Common myeloid progenitor, CD34-positive (primary cell): Measurements from ENCODE around the gene CFAP298. TPM values are rescaled to one million over a fixed set of nuclear protein-coding genes. Genes with fewer than 3 reads are reported as not detected.
"Not testable (repeated sequence)": the region's sequence is repeated elsewhere in the genome, so short reads cannot be mapped to it uniquely, and the experiment has no call there.

Experiments
- CTCF ChIA-PET: fragments of 350-600 bp; sonication (Branson Sonifier 250); formaldehyde crosslinking; loops from one replicate; lab custom pipeline; 2021; ENCODE audit warnings: antibody characterized with exemption; lab: Charles Lee
- POLR2A ChIA-PET: fragments of 350-600 bp; sonication (Branson Sonifier 250); formaldehyde crosslinking; loops from one replicate; lab custom pipeline; 2021; ENCODE audit warnings: antibody characterized with exemption; lab: Charles Lee
- DNase-seq, 3 donors: peaks; one replicate each; pipeline versions ENCODE4 v3.0.0 to v3.0.0-alpha.2; 2013
- H3K27ac ChIP-seq, 2 experiments: 1 replicate in 1 of 2; 2 replicates in 1 of 2; pipeline ENCODE4 v1.7.0; 2013; ENCODE audit warnings: inconsistent platforms in 2 of 2, low read length in 2 of 2, mild to moderate bottlenecking in 2 of 2, low read depth in 1 of 2, moderate library complexity in 1 of 2; ENCODE audit not compliant: severe bottlenecking in 2 of 2, insufficient read depth in 1 of 2, poor library complexity in 1 of 2
- H3K27me3 ChIP-seq, 5 experiments: replicated peaks in 2 of 5; 1 replicate in 3 of 5; 2 replicates in 2 of 5; pipeline versions ENCODE4 v1.6.1 to v1.7.0; 2013; ENCODE audit warnings: low read length in 4 of 5, mild to moderate bottlenecking in 2 of 5, moderate library complexity in 2 of 5, inconsistent platforms in 1 of 5; ENCODE audit not compliant: insufficient read depth in 5 of 5, control insufficient read depth in 4 of 5
- H3K36me3 ChIP-seq, 4 experiments: 1 replicate in 2 of 4; 2 replicates in 2 of 4; pipeline versions ENCODE4 v1.6.1 to v1.7.0; 2013; ENCODE audit warnings: low read length in 3 of 4, control low read depth in 1 of 4, mild to moderate bottlenecking in 1 of 4; ENCODE audit not compliant: control insufficient read depth in 4 of 4, insufficient read depth in 4 of 4
- H3K4me1 ChIP-seq, 4 experiments: 1 replicate in 3 of 4; 2 replicates in 1 of 4; pipeline versions ENCODE4 v1.6.1 to v1.7.1; 2013; ENCODE audit warnings: low read length in 3 of 4, mild to moderate bottlenecking in 3 of 4, control low read depth in 1 of 4, inconsistent platforms in 1 of 4, moderate library complexity in 1 of 4; ENCODE audit not compliant: control insufficient read depth in 4 of 4, insufficient read depth in 4 of 4; ENCODE audit errors: control extremely low read depth in 1 of 4
- H3K4me3 ChIP-seq, 7 experiments: 1 replicate in 4 of 7; 2 replicates in 3 of 7; pipeline versions ENCODE4 v1.5.1 to v1.7.0; 2013; ENCODE audit warnings: mild to moderate bottlenecking in 7 of 7, low read length in 6 of 7, moderate library complexity in 6 of 7, inconsistent platforms in 2 of 7, low read depth in 2 of 7, control low read depth in 1 of 7; ENCODE audit not compliant: insufficient read depth in 4 of 7, control insufficient read depth in 1 of 7; ENCODE audit errors: extremely low read depth in 1 of 7
- H3K9me3 ChIP-seq, 5 experiments: 1 replicate in 4 of 5; 2 replicates in 1 of 5; pipeline versions ENCODE4 v1.6.1 to v1.7.1; 2013; ENCODE audit warnings: low read length in 4 of 5, mild to moderate bottlenecking in 2 of 5, inconsistent platforms in 1 of 5, low read depth in 1 of 5, moderate library complexity in 1 of 5; ENCODE audit not compliant: control insufficient read depth in 4 of 5, insufficient read depth in 2 of 5; ENCODE audit errors: control extremely low read depth in 1 of 5
- WGBS: methylation state at CpG from one replicate; pipeline ENCODE4 v1.1.5; 2013; ENCODE audit not compliant: insufficient coverage; 5-methylcytosine and 5-hydroxymethylcytosine counted together
- polyA plus RNA-seq: library from polyadenylated mRNA; unstranded; fragments of 120-200 nt; gene quantifications from one replicate; pipeline ENCODE4 v1.2.1, GENCODE V29; 2013

CFAP298 gene
- polyA plus RNA-seq = 48.1 TPM

GRCh38 chr21:32612075-32612998 is at the start of gene CFAP298:
TSS of gene CFAP298 (minus strand) at chr21:32612377. CDS start at chr21:32612243, 134 bp downstream.
- ChIA-PET CTCF (interaction anchor here (0.9 to 3.9 kb wide), 3 partner anchors 11 to 210 kb away, joined by 3 to 19 read pairs (median 5); no protein-coding TSS in a partner anchor), POLR2A (interaction anchor here (1.1 kb wide), 1 partner anchor 10 kb away, joined by 4 read pairs; no protein-coding TSS in a partner anchor)
- 0% methylated on average over 80 of the region's 81 CpGs for WGBS

GRCh38 chr21:32661026-32661782 is 49.0 kb upstream of the CFAP298 start:
- H3K4me3 ChIP-seq, H3K27me3 ChIP-seq, CTCF ChIA-PET, POLR2A ChIA-PET, DNase-seq, H3K27ac ChIP-seq, H3K4me1 ChIP-seq: not testable (repeated sequence)
- H3K36me3 ChIP-seq = peaks cover 28 to 75% (median 51%) of the 10 kb centered on the region in 4 experiments
- peaks cover 3 to 41% (median 34%) of the 10 kb centered on the region in 5 experiments for H3K9me3 ChIP-seq
- 94% methylated on average over 11 of the region's 13 CpGs for WGBS

More at GRCh38 chr21:32612075-32612998, at the start of gene CFAP298:
- no peaks in the 10 kb centered on the region for H3K9me3 ChIP-seq
- no peaks in the 10 kb centered on the region for H3K27me3 ChIP-seq
- peak within 1 kb of the TSS; percentile 93 to 96 for H3K27ac ChIP-seq
- H3K4me3 ChIP-seq = peak within 1 kb of the TSS; percentile 87 to 98 (median 97)
- H3K4me1 ChIP-seq = peaks cover 0 to 22% (median 5%) of the 10 kb centered on the region in 4 experiments
- peaks cover 0 to 21% (median 12%) of the 10 kb centered on the region in 4 experiments for H3K36me3 ChIP-seq
- DNase-seq = peak; percentile 93 to 97 (median 96)

- ChIA-PET CTCF (interaction anchor here (1.1 kb wide), 1 partner anchor 167 kb away, joined by 4 read pairs; no protein-coding TSS in a partner anchor), POLR2A (no interaction called here)
- Histone ChIP-seq H3K9me3 (peaks cover 0 to 19% (median 14%) of the 10 kb centered on the region in 5 experiments), H3K27ac (no peak overlapping the region), H3K4me3 (no peak overlapping the region), H3K4me1 (no peaks in the 10 kb centered on the region), H3K27me3 (no peaks in the 10 kb centered on the region), H3K36me3 (peaks cover 21 to 55% (median 28%) of the 10 kb centered on the region in 4 experiments)
- 100% methylated on average over 4 of the region's 9 CpGs for WGBS
- no peak for DNase-seq
Measured at GRCh38 chr21:32658524-32658923, 46.3 kb upstream of the CFAP298 start.

GRCh38 chr21:32653326-32653901 is 41.2 kb upstream of the CFAP298 start:
- POLR2A ChIA-PET = no interaction called here

GRCh38 chr21:32648165-32648564 is 36.0 kb upstream of the CFAP298 start:
- H3K27me3 ChIP-seq = no peaks in the 10 kb centered on the region
- H3K36me3 ChIP-seq = peaks cover 13 to 19% (median 15%) of the 10 kb centered on the region in 4 experiments
- no peaks in the 10 kb centered on the region for H3K9me3 ChIP-seq
- H3K4me1 ChIP-seq = no peaks in the 10 kb centered on the region
- no peak for DNase-seq
- no peak overlapping the region for H3K4me3 ChIP-seq
- ChIA-PET POLR2A (no interaction called here), CTCF (no interaction called here)
- H3K27ac ChIP-seq = no peak overlapping the region

More at GRCh38 chr21:32653326-32653901, 41.2 kb upstream of the CFAP298 start:
- CTCF ChIA-PET = interaction anchor here (0.6 to 1.1 kb wide), 2 partner anchors 58 to 1541 kb away, joined by 3 read pairs; no protein-coding TSS in a partner anchor
- peak; percentile 37 to 61 (median 51) for DNase-seq
- no peak overlapping the region for H3K4me3 ChIP-seq
- H3K9me3 ChIP-seq = peaks cover 0 to 7% (median 4%) of the 10 kb centered on the region in 5 experiments
- no peaks in the 10 kb centered on the region for H3K27me3 ChIP-seq
- no peaks in the 10 kb centered on the region for H3K4me1 ChIP-seq
- peaks cover 14 to 22% (median 20%) of the 10 kb centered on the region in 4 experiments for H3K36me3 ChIP-seq
- 100% methylated on average over 1 of the region's 2 CpGs for WGBS
- no peak overlapping the region for H3K27ac ChIP-seq

- no peak overlapping the region for H3K4me3 ChIP-seq
- no peaks in the 10 kb centered on the region for H3K27me3 ChIP-seq
- WGBS = over 99% methylated on average over 15 of the region's 19 CpGs
- H3K4me1 ChIP-seq = no peaks in the 10 kb centered on the region
- no peak for DNase-seq
- peaks cover 12 to 34% (median 17%) of the 10 kb centered on the region in 4 experiments for H3K36me3 ChIP-seq
- ChIA-PET CTCF (interaction anchor here (1.0 kb wide), 2 partner anchors 18 to 171 kb away, joined by 3 read pairs; no protein-coding TSS in a partner anchor), POLR2A (no interaction called here)
- H3K27ac ChIP-seq = no peak overlapping the region
- H3K9me3 ChIP-seq = no peaks in the 10 kb centered on the region
Measured at GRCh38 chr21:32645261-32646182, 33.3 kb upstream of the CFAP298 start.
